Transverse colon (tissue), 4 donors: ENCODE measurements around the gene GJE1. TPM values are rescaled to one million over a fixed set of nuclear protein-coding genes. Genes with fewer than 3 reads are reported as not detected.

Experiments
- DNase-seq: peaks from one replicate; pipeline ENCODE4 v3.0.0-alpha.2; 2019
- H3K27ac ChIP-seq, 4 donors: fragments of 200-600 bp; sonication (generic); 2 replicates each; pipeline ENCODE4 v1.5.1; 2016 to 2018; ENCODE audit warnings: inconsistent platforms in 4 of 4
- H3K27me3 ChIP-seq: fragments of 200-600 bp; sonication (generic); 2 replicates; pipeline ENCODE4 v1.5.1; 2017; ENCODE audit warnings: inconsistent platforms
- H3K36me3 ChIP-seq, 4 donors: fragments of 200-600 bp; sonication (generic); 2 replicates each; pipeline ENCODE4 v1.5.1; 2017 to 2019; ENCODE audit warnings: inconsistent platforms in 4 of 4
- H3K4me1 ChIP-seq, 4 donors: fragments of 200-600 bp; sonication (generic); 2 replicates each; pipeline ENCODE4 v1.5.1; 2017 to 2020; ENCODE audit warnings: inconsistent platforms in 4 of 4
- H3K4me3 ChIP-seq, 4 donors: fragments of 200-600 bp; sonication (generic); 1 replicate in 1 of 4; 2 replicates in 3 of 4; pipeline versions ENCODE4 v1.5.1 to v1.6.1; 2017 to 2019; ENCODE audit warnings: inconsistent platforms in 4 of 4
- H3K9me3 ChIP-seq, 2 donors: fragments of 200-600 bp; sonication (generic); 2 replicates each; pipeline ENCODE4 v1.5.1; 2017 to 2019; ENCODE audit warnings: inconsistent platforms in 2 of 2
- EP300 ChIP-seq: sonication (generic); formaldehyde crosslinking; IDR thresholded peaks from one replicate; pipeline ENCODE4 v1.6.1; 2017; ENCODE audit warnings: antibody characterized with exemption, low read depth
- POLR2A ChIP-seq: fragments of 450-650 bp; IDR thresholded peaks from one replicate; pipeline ENCODE4 v1.6.1; 2016; ENCODE audit warnings: antibody characterized with exemption, mild to moderate bottlenecking, moderate library complexity
- POLR2AphosphoS5 ChIP-seq, 3 donors: sonication (generic); formaldehyde crosslinking; IDR thresholded peaks; one replicate each; pipeline ENCODE4 v1.6.1; 2016; ENCODE audit warnings: antibody characterized with exemption in 3 of 3
- WGBS, 2 donors: methylation state at CpG; one replicate each; pipeline ENCODE4 v1.1.5; 2018; ENCODE audit warnings: low coverage in 1 of 2; 5-methylcytosine and 5-hydroxymethylcytosine counted together
- in situ Hi-C, 4 donors: fragments of 200-750 bp; cut with MboI; loops; one replicate each; pipeline versions ENCODE4 v1.15.0 to v1.15.1; 2017; ENCODE audit warnings: low sequenced_read_pairs in 3 of 4, low pct_ligation_motif_present in 1 of 4, low pct_unique_long_range_greater_than_20kb in 1 of 4
- intact Hi-C: fragments of 100-400 bp; cut with DNase I; formaldehyde crosslinking; loops from one replicate; pipeline ENCODE4 v1.15.1; 2023; ENCODE audit warnings: low total_unique reads
- total RNA-seq, 4 donors: library from RNA; depleted of rRNA; stranded (reverse); fragments of >200 nt; gene quantifications; one replicate each; pipeline ENCODE4 v1.1.0, GENCODE V29; 2016
- TF ChIP-seq, protein P1 (sequence below), 5 experiments: fragments of 200-600 bp in 3 of 5; fragments of 450-650 bp in 2 of 5; sonication (generic) in 3 of 5; IDR thresholded peaks; 1 replicate in 2 of 5; 2 replicates in 3 of 5; pipeline ENCODE4 v1.5.1; 2016 to 2017; ENCODE audit warnings: antibody characterized with exemption in 5 of 5, inconsistent platforms in 3 of 5, mild to moderate bottlenecking in 2 of 5, moderate library complexity in 1 of 5

Gene GJE1
- total RNA-seq, 4 donors from 2014 or later = not detected

GRCh38 chr6:142165227-142165626, 32.5 kb downstream of the GJE1 start:
- no peak overlapping the region for H3K4me3 ChIP-seq
- H3K27ac ChIP-seq = no peak overlapping the region
- 85 to 91% methylated on average over 4 of the region's 4 CpGs for WGBS, 2 donors
- peaks cover 0 to 25% (median 5%) of the 10 kb centered on the region in 4 donors for H3K36me3 ChIP-seq
- H3K4me1 ChIP-seq = peaks cover 0 to 14% (median 0%) of the 10 kb centered on the region in 4 donors
- in situ Hi-C loops (loop anchor here in 3 of 4 donors (25.0 kb wide), 1 partner anchor 222 kb away; no protein-coding TSS in a partner anchor), intact Hi-C loops (no loop called here)
- no peaks in the 10 kb centered on the region for H3K27me3 ChIP-seq
- H3K9me3 ChIP-seq = no peaks in the 10 kb centered on the region
- DNase-seq = no peak
- TF ChIP-seq POLR2A (no peak), EP300 (no peak), POLR2AphosphoS5 (IDR thresholded peaks at IDR 0.05) (no peak)
- TF ChIP-seq, protein P1, sequence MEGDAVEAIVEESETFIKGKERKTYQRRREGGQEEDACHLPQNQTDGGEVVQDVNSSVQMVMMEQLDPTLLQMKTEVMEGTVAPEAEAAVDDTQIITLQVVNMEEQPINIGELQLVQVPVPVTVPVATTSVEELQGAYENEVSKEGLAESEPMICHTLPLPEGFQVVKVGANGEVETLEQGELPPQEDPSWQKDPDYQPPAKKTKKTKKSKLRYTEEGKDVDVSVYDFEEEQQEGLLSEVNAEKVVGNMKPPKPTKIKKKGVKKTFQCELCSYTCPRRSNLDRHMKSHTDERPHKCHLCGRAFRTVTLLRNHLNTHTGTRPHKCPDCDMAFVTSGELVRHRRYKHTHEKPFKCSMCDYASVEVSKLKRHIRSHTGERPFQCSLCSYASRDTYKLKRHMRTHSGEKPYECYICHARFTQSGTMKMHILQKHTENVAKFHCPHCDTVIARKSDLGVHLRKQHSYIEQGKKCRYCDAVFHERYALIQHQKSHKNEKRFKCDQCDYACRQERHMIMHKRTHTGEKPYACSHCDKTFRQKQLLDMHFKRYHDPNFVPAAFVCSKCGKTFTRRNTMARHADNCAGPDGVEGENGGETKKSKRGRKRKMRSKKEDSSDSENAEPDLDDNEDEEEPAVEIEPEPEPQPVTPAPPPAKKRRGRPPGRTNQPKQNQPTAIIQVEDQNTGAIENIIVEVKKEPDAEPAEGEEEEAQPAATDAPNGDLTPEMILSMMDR (IDR thresholded peaks at IDR 0.05) = no peak

DNA sequence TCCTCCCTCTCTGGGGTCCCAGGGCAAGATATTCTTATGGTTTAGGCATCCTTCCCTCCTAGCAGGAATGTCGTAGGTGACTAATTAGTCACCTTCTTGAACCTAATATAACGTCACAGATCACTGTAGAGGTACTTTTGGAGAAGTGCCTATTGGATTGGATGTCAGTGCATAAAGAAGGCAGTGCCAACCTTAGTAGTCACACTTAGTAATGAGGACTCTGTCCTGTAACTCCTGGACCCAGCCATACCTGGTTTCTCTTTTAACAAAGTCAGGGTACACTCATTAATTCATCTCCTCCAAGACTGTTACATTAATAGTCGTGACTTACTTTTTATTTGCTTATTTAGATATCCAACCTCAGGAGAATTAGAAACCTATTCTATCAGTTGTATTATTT, 34.3 kb downstream of the GJE1 start:
- Histone ChIP-seq H3K4me1 (peaks cover 0 to 13% (median 0%) of the 10 kb centered on the region in 4 donors), H3K27me3 (no peaks in the 10 kb centered on the region), H3K36me3 (peaks cover 0 to 36% (median 10%) of the 10 kb centered on the region in 4 donors), H3K27ac (no peak overlapping the region), H3K4me3 (no peak overlapping the region), H3K9me3 (no peaks in the 10 kb centered on the region)
- intact Hi-C loops = no loop called here
- no peak for TF ChIP-seq POLR2A
- TF ChIP-seq EP300 = no peak
- TF ChIP-seq POLR2AphosphoS5 (IDR thresholded peaks at IDR 0.05) = no peak
- 73 to 86% methylated on average over 3 of the region's 3 CpGs for WGBS, 2 donors
- no peak for DNase-seq
- in situ Hi-C loops = loop anchor here in 3 of 4 donors (25.0 kb wide), 1 partner anchor 220 kb away; no protein-coding TSS in a partner anchor

GRCh38 chr6:142167486-142167885, 34.8 kb downstream of the GJE1 start:
- WGBS, 2 donors = 67 to 80% methylated on average over 1 to 2 of the region's 2 CpGs
- intact Hi-C loops = no loop called here
- Histone ChIP-seq H3K4me1 (peaks cover 0 to 13% (median 0%) of the 10 kb centered on the region in 4 donors), H3K27me3 (no peaks in the 10 kb centered on the region), H3K4me3 (no peak overlapping the region), H3K27ac (no peak overlapping the region), H3K36me3 (peaks cover 0 to 38% (median 12%) of the 10 kb centered on the region in 4 donors), H3K9me3 (no peaks in the 10 kb centered on the region)
- in situ Hi-C loops = loop anchor here in 3 of 4 donors (25.0 kb wide), 1 partner anchor 220 kb away; no protein-coding TSS in a partner anchor
- no peak for TF ChIP-seq POLR2AphosphoS5 (IDR thresholded peaks at IDR 0.05)
- no peak for TF ChIP-seq POLR2A
- TF ChIP-seq EP300 = no peak
- TF ChIP-seq, protein P1 (IDR thresholded peaks at IDR 0.05) = no peak
- DNase-seq = no peak

GRCh38 chr6:142171351-142171750, 38.6 kb downstream of the GJE1 start:
- H3K36me3 ChIP-seq = peaks cover under 1 to 35% (median 14%) of the 10 kb centered on the region in 4 donors
- intact Hi-C loops = no loop called here
- in situ Hi-C loops = loop anchor here in 3 of 4 donors (25.0 kb wide), 1 partner anchor 216 kb away; no protein-coding TSS in a partner anchor

More at GRCh38 chr6:142171351-142171750, 38.6 kb downstream of the GJE1 start:
- no peak for DNase-seq
- Histone ChIP-seq H3K27ac (no peak overlapping the region), H3K27me3 (no peaks in the 10 kb centered on the region), H3K4me3 (no peak overlapping the region), H3K9me3 (no peaks in the 10 kb centered on the region), H3K4me1 (peaks cover 0 to 10% (median 0%) of the 10 kb centered on the region in 4 donors)
- TF ChIP-seq, protein P1 (IDR thresholded peaks at IDR 0.05) = no peak
- TF ChIP-seq POLR2A = no peak
- TF ChIP-seq POLR2AphosphoS5 (IDR thresholded peaks at IDR 0.05) = no peak
- no peak for TF ChIP-seq EP300
